GM12873 (cell line): ENCODE measurements around the gene MRPS2.
A peak's percentile ranks its signal among the peaks of the same experiment; 100 is the strongest.

Experiments
- CTCF ChIP-seq: IDR thresholded peaks from 2 replicates; pipeline ENCODE4 v1.5.1; 2012; ENCODE audit warnings: low read depth, mild to moderate bottlenecking, moderate library complexity, low read length, control low read depth; ENCODE audit not compliant: insufficient read depth; ENCODE audit errors: missing control alignments

MRPS2 gene

GRCh38 chr9:135503371-135504261 lies 3.1 kb downstream of the MRPS2 start:
- no peak for TF ChIP-seq CTCF

GRCh38 chr9:135504262-135505243 lies 4.1 kb downstream of the MRPS2 start:
- peak; percentile 90 for TF ChIP-seq CTCF

- no peak for TF ChIP-seq CTCF
These were observed 5.1 kb downstream of the MRPS2 start for GRCh38 chr9:135505406-135506187.

- no peak for TF ChIP-seq CTCF
These were observed 6.0 kb downstream of the MRPS2 start for GRCh38 chr9:135506327-135507103.

- TF ChIP-seq CTCF, result no peak
These were observed 6.9 kb downstream of the MRPS2 start for GRCh38 chr9:135507104-135508035.
